ENCODE measurements around the gene SOST.

DNA sequence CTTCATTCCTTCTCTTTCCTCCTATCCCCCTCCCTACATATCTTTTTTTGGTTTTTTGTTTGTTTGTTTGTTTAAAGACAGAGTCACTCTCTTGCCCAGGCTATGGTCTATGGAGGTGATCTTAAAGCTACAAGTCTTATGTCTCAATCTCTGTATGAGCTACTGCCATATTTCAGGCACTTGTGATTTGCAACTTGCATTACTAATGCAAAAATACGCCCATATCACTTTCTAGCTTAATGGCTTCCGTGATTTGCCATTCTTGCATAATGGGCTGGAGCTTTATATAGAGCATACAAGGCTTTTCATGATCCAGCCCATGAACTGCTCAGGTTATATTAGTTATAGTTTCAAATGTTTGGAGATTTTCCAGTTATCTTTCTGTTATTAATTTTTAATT, 29.1 kb upstream of the SOST start:
- TF ChIP-seq POLR2A (IDR thresholded peaks at IDR 0.05), result no peak
- TF ChIP-seq, protein P1, sequence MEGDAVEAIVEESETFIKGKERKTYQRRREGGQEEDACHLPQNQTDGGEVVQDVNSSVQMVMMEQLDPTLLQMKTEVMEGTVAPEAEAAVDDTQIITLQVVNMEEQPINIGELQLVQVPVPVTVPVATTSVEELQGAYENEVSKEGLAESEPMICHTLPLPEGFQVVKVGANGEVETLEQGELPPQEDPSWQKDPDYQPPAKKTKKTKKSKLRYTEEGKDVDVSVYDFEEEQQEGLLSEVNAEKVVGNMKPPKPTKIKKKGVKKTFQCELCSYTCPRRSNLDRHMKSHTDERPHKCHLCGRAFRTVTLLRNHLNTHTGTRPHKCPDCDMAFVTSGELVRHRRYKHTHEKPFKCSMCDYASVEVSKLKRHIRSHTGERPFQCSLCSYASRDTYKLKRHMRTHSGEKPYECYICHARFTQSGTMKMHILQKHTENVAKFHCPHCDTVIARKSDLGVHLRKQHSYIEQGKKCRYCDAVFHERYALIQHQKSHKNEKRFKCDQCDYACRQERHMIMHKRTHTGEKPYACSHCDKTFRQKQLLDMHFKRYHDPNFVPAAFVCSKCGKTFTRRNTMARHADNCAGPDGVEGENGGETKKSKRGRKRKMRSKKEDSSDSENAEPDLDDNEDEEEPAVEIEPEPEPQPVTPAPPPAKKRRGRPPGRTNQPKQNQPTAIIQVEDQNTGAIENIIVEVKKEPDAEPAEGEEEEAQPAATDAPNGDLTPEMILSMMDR (IDR thresholded peaks at IDR 0.05), result no peak
- no peak for TF ChIP-seq EP300 (IDR thresholded peaks at IDR 0.05)
- no peak for TF ChIP-seq POLR2AphosphoS5 (IDR thresholded peaks at IDR 0.05)
